Hepatocyte (in vitro differentiated cells): ENCODE data around the gene FGD5. TPM values are rescaled to one million over a fixed set of nuclear protein-coding genes. Genes with fewer than 3 reads are reported as not detected.
A peak's percentile ranks its signal among the peaks of the same experiment; 100 is the strongest.

Source experiments
- DNase-seq: peaks from one replicate; pipeline ENCODE4 v3.0.0-alpha.2; 2016; ENCODE audit warnings: low spot score
- H2AFZ ChIP-seq: fragments of 200-600 bp; sonication (generic); 2 replicates; pipeline ENCODE4 v1.6.0; 2016; ENCODE audit warnings: antibody characterized with exemption, mild to moderate bottlenecking
- H3K27ac ChIP-seq: fragments of 200-600 bp; sonication (generic); 2 replicates; pipeline ENCODE4 v1.5.1; 2016; ENCODE audit warnings: mild to moderate bottlenecking
- H3K27me3 ChIP-seq: fragments of 200-600 bp; sonication (generic); 2 replicates; pipeline ENCODE4 v1.6.1; 2016
- H3K36me3 ChIP-seq: fragments of 200-600 bp; sonication (generic); replicated peaks from 2 replicates; pipeline ENCODE4 v1.5.1; 2016; ENCODE audit warnings: low read depth; ENCODE audit not compliant: insufficient read depth
- H3K4me1 ChIP-seq: fragments of 200-600 bp; sonication (generic); 2 replicates; pipeline ENCODE4 v1.5.1; 2016; ENCODE audit warnings: mild to moderate bottlenecking, moderate library complexity; ENCODE audit not compliant: insufficient read depth
- H3K4me2 ChIP-seq: fragments of 200-600 bp; sonication (generic); 2 replicates; pipeline ENCODE4 v1.6.0; 2016
- H3K4me3 ChIP-seq: fragments of 200-600 bp; sonication (generic); 2 replicates; pipeline ENCODE4 v1.5.1; 2016; ENCODE audit warnings: mild to moderate bottlenecking
- H3K79me2 ChIP-seq: fragments of 200-600 bp; sonication (generic); 2 replicates; pipeline ENCODE4 v1.6.0; 2017; ENCODE audit warnings: mild to moderate bottlenecking
- H3K9me2 ChIP-seq: fragments of 200-600 bp; sonication (generic); replicated peaks from 2 replicates; pipeline ENCODE4 v1.6.0; 2017; ENCODE audit warnings: mild to moderate bottlenecking; ENCODE audit not compliant: insufficient read depth
- H3K9me3 ChIP-seq: fragments of 200-600 bp; sonication (generic); 2 replicates; pipeline ENCODE4 v1.5.1; 2016; ENCODE audit warnings: low read depth, mild to moderate bottlenecking
- H4K20me1 ChIP-seq: fragments of 200-600 bp; sonication (generic); 2 replicates; pipeline ENCODE4 v1.6.0; 2016; ENCODE audit warnings: mild to moderate bottlenecking; ENCODE audit not compliant: insufficient read depth, poor library complexity, severe bottlenecking
- EZH2 ChIP-seq: fragments of 200-600 bp; sonication (generic); IDR thresholded peaks from 2 replicates; pipeline ENCODE4 v1.6.1; 2016; ENCODE audit warnings: antibody characterized with exemption, mild to moderate bottlenecking, borderline replicate concordance
- EZH2phosphoT487 ChIP-seq: fragments of 200-600 bp; sonication (generic); IDR thresholded peaks from one replicate; pipeline ENCODE4 v1.6.1; 2018; ENCODE audit warnings: antibody characterized with exemption, mild to moderate bottlenecking, low read depth, moderate library complexity; ENCODE audit not compliant: unreplicated experiment, severe bottlenecking
- WGBS: methylation state at CpG from one replicate; pipeline ENCODE4 v1.1.6; 2016; ENCODE audit warnings: low lambda C conversion rate; ENCODE audit errors: missing lambda C conversion rate; 5-methylcytosine and 5-hydroxymethylcytosine counted together
- polyA plus RNA-seq: library from polyadenylated mRNA; unstranded; fragments of >200 nt; fragmentation: Nextera tagmentation; extraction: Ambion mirVana; gene quantifications from 2 replicates; pipeline ENCODE4 v1.2.1, GENCODE V29; 2016
- total RNA-seq: library from RNA; depleted of rRNA; stranded (reverse); fragments of >200 nt; gene quantifications from 2 replicates; pipeline ENCODE4 v1.2.3, GENCODE V29; 2014
- TF ChIP-seq, protein P1 (sequence below): fragments of 200-600 bp; sonication (generic); IDR thresholded peaks from 2 replicates; pipeline ENCODE4 v1.5.1; 2016; ENCODE audit warnings: antibody characterized with exemption, mild to moderate bottlenecking; ENCODE audit not compliant: poor library complexity

The FGD5 gene
- total and polyA plus RNA-seq, 2 experiments from 2014 or later = 2.9 to 3.3 TPM

DNA sequence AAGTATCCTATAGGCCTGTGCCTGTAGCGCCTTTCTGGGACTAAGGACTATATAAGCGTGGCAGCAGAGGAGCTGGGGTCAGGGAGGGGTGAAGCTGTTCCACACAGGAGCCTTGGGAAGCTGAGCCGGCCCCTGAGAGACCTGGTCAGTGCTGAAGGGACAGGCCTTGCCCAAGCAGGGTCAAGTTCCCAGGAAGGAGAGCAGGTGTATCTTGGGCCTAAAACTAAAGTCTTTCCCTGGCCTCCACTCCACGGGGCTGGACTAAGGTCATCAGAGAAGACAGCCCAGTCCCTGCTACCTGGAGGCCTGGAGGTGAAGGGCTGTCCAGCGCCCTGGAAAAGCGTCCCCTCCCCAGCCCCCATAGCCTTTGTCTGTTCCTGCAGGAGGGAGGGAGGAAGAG, 104.7 kb downstream of the FGD5 start:
- H3K9me2 ChIP-seq = no peaks in the 10 kb centered on the region
- 70% methylated on average over 6 of the region's 6 CpGs for WGBS
- H3K27me3 ChIP-seq = no peaks in the 10 kb centered on the region
- no peaks in the 10 kb centered on the region for H3K4me1 ChIP-seq
- no peaks in the 10 kb centered on the region for H3K9me3 ChIP-seq
- H2AFZ ChIP-seq = no peak overlapping the region
- no peak overlapping the region for H3K4me2 ChIP-seq
- TF ChIP-seq EZH2phosphoT487 (no peak), EZH2 (no peak)
- TF ChIP-seq, protein P1, sequence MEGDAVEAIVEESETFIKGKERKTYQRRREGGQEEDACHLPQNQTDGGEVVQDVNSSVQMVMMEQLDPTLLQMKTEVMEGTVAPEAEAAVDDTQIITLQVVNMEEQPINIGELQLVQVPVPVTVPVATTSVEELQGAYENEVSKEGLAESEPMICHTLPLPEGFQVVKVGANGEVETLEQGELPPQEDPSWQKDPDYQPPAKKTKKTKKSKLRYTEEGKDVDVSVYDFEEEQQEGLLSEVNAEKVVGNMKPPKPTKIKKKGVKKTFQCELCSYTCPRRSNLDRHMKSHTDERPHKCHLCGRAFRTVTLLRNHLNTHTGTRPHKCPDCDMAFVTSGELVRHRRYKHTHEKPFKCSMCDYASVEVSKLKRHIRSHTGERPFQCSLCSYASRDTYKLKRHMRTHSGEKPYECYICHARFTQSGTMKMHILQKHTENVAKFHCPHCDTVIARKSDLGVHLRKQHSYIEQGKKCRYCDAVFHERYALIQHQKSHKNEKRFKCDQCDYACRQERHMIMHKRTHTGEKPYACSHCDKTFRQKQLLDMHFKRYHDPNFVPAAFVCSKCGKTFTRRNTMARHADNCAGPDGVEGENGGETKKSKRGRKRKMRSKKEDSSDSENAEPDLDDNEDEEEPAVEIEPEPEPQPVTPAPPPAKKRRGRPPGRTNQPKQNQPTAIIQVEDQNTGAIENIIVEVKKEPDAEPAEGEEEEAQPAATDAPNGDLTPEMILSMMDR = no peak
- H3K27ac ChIP-seq = no peak overlapping the region
- H3K4me3 ChIP-seq = no peak overlapping the region
- no peaks in the 10 kb centered on the region for H3K79me2 ChIP-seq
- DNase-seq = no peak
- H4K20me1 ChIP-seq = no peaks in the 10 kb centered on the region
- no peaks in the 10 kb centered on the region for H3K36me3 ChIP-seq

DNA sequence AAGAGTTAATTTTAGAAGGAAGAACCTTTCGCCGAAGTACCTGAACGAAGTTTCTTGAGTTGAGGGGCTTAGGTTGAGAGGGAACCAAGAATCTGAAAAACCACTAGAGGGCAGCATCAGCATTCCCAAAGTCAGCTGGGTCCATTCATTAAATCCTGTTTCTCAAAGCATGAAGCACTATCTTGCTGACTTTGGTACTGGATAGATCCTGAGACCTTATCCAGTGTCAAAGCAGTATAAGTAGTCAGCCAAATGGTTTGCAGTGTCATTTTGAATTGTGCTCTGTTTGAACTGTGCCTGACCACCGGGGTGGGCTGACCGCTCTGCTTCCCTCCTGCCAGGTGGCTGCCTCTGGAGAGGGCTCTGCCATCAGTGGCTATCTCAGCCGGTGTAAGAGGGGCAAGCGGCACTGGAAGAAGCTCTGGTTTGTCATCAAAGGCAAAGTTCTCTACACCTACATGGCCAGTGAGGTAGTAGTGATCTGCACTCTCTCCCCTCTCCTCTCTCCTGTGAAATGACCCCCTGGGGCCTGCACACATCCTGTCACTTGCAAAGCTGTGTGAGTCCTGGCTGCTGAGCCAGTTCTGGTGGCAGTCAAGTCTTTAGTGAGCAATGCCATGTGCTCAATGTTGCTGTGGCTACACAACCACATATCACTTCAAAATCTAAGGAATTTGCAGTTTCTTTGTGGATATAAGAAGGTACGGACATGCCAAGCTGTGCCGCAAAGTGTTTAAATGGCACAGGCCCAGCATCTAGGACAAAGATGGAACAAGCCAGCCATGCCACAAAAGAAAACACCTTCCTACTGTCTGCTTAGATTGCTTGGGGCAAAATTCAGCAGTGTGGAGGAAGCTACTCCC, 107.2 kb downstream of the FGD5 start:
- Histone ChIP-seq H3K79me2 (no peaks in the 10 kb centered on the region), H3K9me3 (no peaks in the 10 kb centered on the region), H3K9me2 (no peaks in the 10 kb centered on the region), H3K36me3 (no peaks in the 10 kb centered on the region), H3K27me3 (no peaks in the 10 kb centered on the region), H3K4me3 (no peak overlapping the region), H3K4me1 (no peaks in the 10 kb centered on the region), H2AFZ (no peak overlapping the region), H3K27ac (no peak overlapping the region), H4K20me1 (no peaks in the 10 kb centered on the region), H3K4me2 (no peak overlapping the region)
- no peak for TF ChIP-seq EZH2phosphoT487
- TF ChIP-seq, protein P1 = peak; percentile 81
- WGBS = 65% methylated on average over 9 of the region's 9 CpGs
- peak; percentile 83 for DNase-seq

DNA sequence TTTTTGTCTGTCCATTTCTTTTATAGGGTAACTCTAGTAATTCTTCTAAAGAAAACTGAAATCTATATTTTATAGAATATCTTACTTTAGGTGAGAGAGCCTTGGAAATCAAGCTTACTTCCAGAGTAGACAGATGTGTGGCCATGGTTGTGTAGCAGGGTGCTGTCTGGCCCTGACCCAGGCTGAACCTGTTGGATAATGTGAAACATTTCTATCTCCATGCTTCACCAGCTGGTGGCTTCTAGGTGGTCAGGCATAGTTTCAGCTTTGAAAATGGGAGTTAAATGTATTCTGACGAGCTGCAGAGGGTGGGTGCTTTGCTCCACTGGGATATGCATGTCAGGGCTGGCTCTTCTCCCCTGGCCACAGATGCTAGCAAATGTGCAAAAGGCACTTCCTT, 107.8 kb downstream of the FGD5 start:
- Histone ChIP-seq H3K4me2 (no peak overlapping the region), H3K36me3 (no peaks in the 10 kb centered on the region), H4K20me1 (no peaks in the 10 kb centered on the region), H3K27me3 (no peaks in the 10 kb centered on the region), H2AFZ (no peak overlapping the region), H3K27ac (no peak overlapping the region), H3K9me3 (no peaks in the 10 kb centered on the region), H3K9me2 (no peaks in the 10 kb centered on the region), H3K4me3 (no peak overlapping the region), H3K4me1 (no peaks in the 10 kb centered on the region), H3K79me2 (no peaks in the 10 kb centered on the region)
- TF ChIP-seq EZH2phosphoT487 = no peak
- TF ChIP-seq EZH2 = no peak
- TF ChIP-seq, protein P1 = no peak
- 87% methylated on average over 1 of the region's 1 CpG for WGBS
- DNase-seq = no peak
